HepG2 (cell line): ENCODE results near the gene ZMYND8. TPM values are rescaled to one million over a fixed set of nuclear protein-coding genes. Genes with fewer than 3 reads are reported as not detected.

ENCODE experiments used
- ATAC-seq: fragments of 200-7000 bp; cut with Tn5 transposase; 3 replicates; pipeline ENCODE4 v1.9.1; 2020; ENCODE audit warnings: mild to moderate bottlenecking, moderate library complexity
- BruUV-seq: library from RNA; stranded (reverse); fragments of 400-500 nt; replicated peaks from 2 replicates; lab custom pipeline; 2021; lab: Mats Ljungman, UMichigan
- CTCF ChIA-PET: fragments of 300-600 bp; formaldehyde crosslinking; extraction: SDS; loops from one replicate; lab custom pipeline; 2021; ENCODE audit warnings: low total read pairs, inconsistent platforms, low intra/inter-chr PET ratio; lab: Yijun Ruan, JAX
- POLR2A ChIA-PET: fragments of 350-600 bp; sonication (Branson Sonifier 250); formaldehyde crosslinking; loops from one replicate; lab custom pipeline; 2020; ENCODE audit warnings: antibody characterized with exemption, inconsistent platforms; lab: Yijun Ruan, JAX
- DNase-seq: peaks from one replicate; pipeline ENCODE4 v3.0.0-alpha.2; 2015; ENCODE audit warnings: low spot score
- FAIRE-seq: peaks from 3 replicates; lab custom pipeline; 2011; peaks lifted over from hg19 to GRCh38; lab: Jason Lieb, UNC
- H2AFZ ChIP-seq: one replicate; pipeline ENCODE4 v1.6.1; 2011; ENCODE audit warnings: low read length, inconsistent platforms
- H3K27ac ChIP-seq: fragments of 300-600 bp; 3 replicates; pipeline ENCODE4 v1.8.0; 2011; ENCODE audit warnings: mixed run types, mild to moderate bottlenecking, mixed read lengths, low read length, inconsistent platforms; ENCODE audit not compliant: insufficient read depth; ENCODE audit errors: extremely low read length
- H3K27me3 ChIP-seq, 2 experiments: fragments of 200-600 bp in 1 of 2; 2 replicates in 1 of 2; 3 replicates in 1 of 2; pipeline versions ENCODE4 v1.6.0 to v1.8.0; 2011; ENCODE audit warnings: low read length in 2 of 2, mild to moderate bottlenecking in 2 of 2, moderate library complexity in 2 of 2, inconsistent platforms in 1 of 2; ENCODE audit not compliant: insufficient read depth in 2 of 2, control insufficient read depth in 1 of 2
- H3K36me3 ChIP-seq, 2 experiments: fragments of 200-600 bp in 1 of 2; replicated peaks in 1 of 2; 2 replicates in 1 of 2; 3 replicates in 1 of 2; pipeline versions ENCODE4 v1.5.1 to v1.8.0; 2011; ENCODE audit warnings: low read length in 2 of 2, inconsistent platforms in 1 of 2; ENCODE audit not compliant: insufficient read depth in 2 of 2, control insufficient read depth in 1 of 2
- H3K4me1 ChIP-seq: 2 replicates; pipeline ENCODE4 v1.5.1; 2012; ENCODE audit warnings: low read length, inconsistent platforms; ENCODE audit not compliant: insufficient read depth
- H3K4me2 ChIP-seq: 2 replicates; pipeline ENCODE4 v1.6.0; 2011; ENCODE audit warnings: low read depth, low read length, inconsistent platforms
- H3K4me3 ChIP-seq, 3 experiments: fragments of 200-600 bp in 1 of 3; sonication (generic), shearing (Covaris generic) in 1 of 3; replicated peaks in 1 of 3; 2 replicates each; pipeline ENCODE4 v1.5.1; 2011 to 2016; ENCODE audit warnings: low read length in 3 of 3, inconsistent platforms in 2 of 3, low read depth in 2 of 3, mild to moderate bottlenecking in 2 of 3, control low read depth in 1 of 3, mixed read lengths in 1 of 3; ENCODE audit not compliant: insufficient read depth in 1 of 3
- H3K79me2 ChIP-seq: one replicate; pipeline ENCODE4 v1.6.1; 2011; ENCODE audit warnings: low read length, inconsistent platforms; ENCODE audit not compliant: insufficient read depth
- H3K9ac ChIP-seq: 2 replicates; pipeline ENCODE4 v1.6.0; 2011; ENCODE audit warnings: mild to moderate bottlenecking, low read depth, low read length, inconsistent platforms; ENCODE audit not compliant: insufficient read depth
- H3K9me3 ChIP-seq: 2 replicates; pipeline ENCODE4 v1.5.1; 2012; ENCODE audit warnings: mild to moderate bottlenecking, low read length
- H4K20me1 ChIP-seq: 2 replicates; pipeline ENCODE4 v1.6.0; 2011; ENCODE audit warnings: inconsistent platforms, mild to moderate bottlenecking, low read length, moderate library complexity; ENCODE audit not compliant: insufficient read depth
- DMAP1 ChIP-seq: IDR thresholded peaks from 2 replicates; pipeline ENCODE4 v1.6.1; 2016
- HCFC1 ChIP-seq: fragments of 150-350 bp; IDR thresholded peaks from 2 replicates; pipeline ENCODE4 v1.6.1; 2014; ENCODE audit warnings: low read depth, low read length
- NFKBIZ ChIP-seq: IDR thresholded peaks from 2 replicates; pipeline ENCODE4 v1.6.1; 2018; ENCODE audit warnings: missing genetic modification reagents, missing compliant biosample characterization
- PITX1 ChIP-seq: sonication (generic); formaldehyde crosslinking; IDR thresholded peaks from 2 replicates; pipeline ENCODE4 v1.5.1; 2020; ENCODE audit warnings: mild to moderate bottlenecking, missing genetic modification reagents
- POLR2G ChIP-seq: fragments of 200-400 bp; formaldehyde crosslinking; IDR thresholded peaks from 2 replicates; pipeline ENCODE4 v1.6.1; 2018; ENCODE audit warnings: mild to moderate bottlenecking, low read depth, low read length, moderate library complexity
- RBM22 ChIP-seq: fragments of 200-400 bp; formaldehyde crosslinking; optimal IDR thresholded peaks from 2 replicates; pipeline ENCODE3; 2017; ENCODE audit warnings: mild to moderate bottlenecking, low read length, moderate library complexity
- RCOR2 ChIP-seq: IDR thresholded peaks from 2 replicates; pipeline ENCODE4 v1.6.1; 2016; ENCODE audit warnings: missing biosample characterization, missing genetic modification reagents
- SKI ChIP-seq: fragments of 450-650 bp; IDR thresholded peaks from one replicate; pipeline ENCODE4 v1.6.1; 2018; ENCODE audit warnings: mild to moderate bottlenecking; ENCODE audit not compliant: partially characterized antibody
- ZNF292 ChIP-seq: sonication (generic); formaldehyde crosslinking; IDR thresholded peaks from 2 replicates; pipeline ENCODE4 v1.8.1; 2022; ENCODE audit warnings: mild to moderate bottlenecking, low read depth, missing genetic modification reagents, borderline replicate concordance
- ZNF446 ChIP-seq: sonication (generic); formaldehyde crosslinking; IDR thresholded peaks from 2 replicates; pipeline ENCODE4 v1.5.0; 2020; ENCODE audit warnings: mild to moderate bottlenecking, missing genetic modification reagents
- ZNF737 ChIP-seq: sonication (generic); formaldehyde crosslinking; IDR thresholded peaks from 2 replicates; pipeline ENCODE4 v1.5.0; 2020; ENCODE audit warnings: missing genetic modification reagents, mild to moderate bottlenecking, borderline replicate concordance
- ZNF816 ChIP-seq: sonication (generic); formaldehyde crosslinking; IDR thresholded peaks from 2 replicates; pipeline ENCODE4 v1.8.0; 2022; ENCODE audit warnings: missing genetic modification reagents, mild to moderate bottlenecking, borderline replicate concordance
- WGBS: methylation state at CpG from one replicate; pipeline ENCODE4 v1.1.6; 2017; ENCODE audit warnings: low lambda C conversion rate; 5-methylcytosine and 5-hydroxymethylcytosine counted together
- in situ Hi-C: cut with HindIII; loops from 2 replicates; pipeline ENCODE4 v1.10.0; 2017; ENCODE audit warnings: low pct_unique_long_range_greater_than_20kb; ENCODE audit not compliant: extremely low pct_ligation_motif_present
- intact Hi-C: fragments of 100-400 bp; cut with micrococcal nuclease; formaldehyde crosslinking; loops from one replicate; pipeline ENCODE4 v1.10.0; 2022; ENCODE audit not compliant: unreplicated experiment
- polyA plus RNA-seq, 8 experiments: library from polyadenylated mRNA; depleted of rRNA in 3 of 8; stranded (reverse) in 7 of 8; unstranded in 1 of 8; fragments of >200 nt; fragmentation: Illumina TruSeq in 4 of 8; extraction: Trizol in 4 of 8; gene quantifications; 2 replicates each; pipeline versions ENCODE4 v1.2.1 to v1.2.3, GENCODE V29; 2011 to 2016; ENCODE audit warnings: low read depth in 4 of 8, missing spikeins in 1 of 8, mixed read lengths in 1 of 8; ENCODE audit not compliant: insufficient read depth in 1 of 8
- total RNA-seq, 5 experiments: library from RNA; depleted of rRNA; stranded (reverse); fragments of >200 nt; fragmentation: Illumina TruSeq; extraction: Trizol; gene quantifications; 2 replicates each; pipeline ENCODE4 v1.2.3, GENCODE V29; 2016; ENCODE audit warnings: low read depth in 1 of 5
- TF ChIP-seq, protein P1 (sequence below): sonication (generic); formaldehyde crosslinking; IDR thresholded peaks from 2 replicates; pipeline ENCODE4 v1.8.1; 2023; ENCODE audit warnings: mild to moderate bottlenecking, missing genetic modification reagents, borderline replicate concordance
- TF ChIP-seq, protein P2 (sequence below): sonication (generic); formaldehyde crosslinking; IDR thresholded peaks from 2 replicates; pipeline ENCODE4 v1.4.0; 2020; ENCODE audit warnings: missing genetic modification reagents, mild to moderate bottlenecking, borderline replicate concordance
- TF ChIP-seq, protein P3 (sequence below): sonication (generic); formaldehyde crosslinking; IDR thresholded peaks from 2 replicates; pipeline ENCODE4 v1.5.0; 2020; ENCODE audit warnings: mild to moderate bottlenecking, missing genetic modification reagents

Gene ZMYND8
- total and polyA plus RNA-seq, 2 of the 13 experiments (the other 11 are each of a cell fraction or from before 2014, with no cell fraction given) = 53.9 to 84.7 TPM

DNA sequence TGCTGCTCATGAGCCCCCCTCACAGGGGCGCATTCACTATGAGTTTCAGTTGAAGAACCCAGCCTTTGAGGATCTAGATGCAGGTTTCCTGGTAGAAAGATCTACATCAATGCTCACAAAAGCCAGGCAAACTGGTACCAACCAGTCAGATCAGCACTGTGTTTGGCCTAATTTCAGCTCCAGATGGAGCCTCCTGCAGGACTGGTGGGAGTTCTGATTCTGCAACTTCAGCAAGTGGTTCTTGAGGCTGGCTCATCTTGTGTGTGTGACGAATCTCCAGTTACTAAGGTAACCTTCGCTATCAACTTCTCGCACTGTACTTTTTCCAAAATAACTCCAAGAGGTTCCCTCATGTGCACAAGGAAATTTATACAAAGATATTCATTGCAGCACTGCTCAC lies 118.8 kb downstream of the ZMYND8 start:
- ChIA-PET CTCF (no interaction called here), POLR2A (no interaction called here)
- Histone ChIP-seq H4K20me1 (peaks cover 62% of the 10 kb centered on the region), H2AFZ (no peak overlapping the region), H3K4me3 (no peak overlapping the region), H3K9ac (no peak overlapping the region), H3K27ac (no peak overlapping the region), H3K4me1 (peaks cover 55% of the 10 kb centered on the region), H3K36me3 (peaks cover 47 to 75% of the 10 kb centered on the region in 2 experiments), H3K4me2 (no peak overlapping the region), H3K27me3 (no peaks in the 10 kb centered on the region), H3K79me2 (peaks cover 4% of the 10 kb centered on the region), H3K9me3 (no peaks in the 10 kb centered on the region)
- ATAC-seq (no peak), DNase-seq (no peak), FAIRE-seq (no peak)
- in situ Hi-C loops (no loop called here), intact Hi-C loops (no loop called here)
- TF ChIP-seq POLR2G = peak; percentile 48; the same call in 1 of the 2 replicates
- TF ChIP-seq NFKBIZ = no peak
- peak; percentile 85 for TF ChIP-seq RBM22
- WGBS = over 99% methylated on average over 4 of the region's 4 CpGs
- BruUV-seq = no TSS peak

DNA sequence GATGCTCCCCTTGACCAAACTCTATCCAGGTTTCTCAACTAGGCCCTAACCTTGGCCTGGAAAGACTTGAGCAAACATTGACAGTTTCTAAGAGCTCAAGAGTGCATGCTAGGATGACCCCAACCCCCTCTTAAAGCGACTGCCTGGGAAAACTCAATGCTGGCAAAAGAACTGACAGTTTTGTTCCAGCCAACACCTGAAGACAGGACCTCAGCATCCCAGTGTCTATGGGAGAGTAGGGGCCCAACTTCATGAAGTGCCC lies 119.9 kb downstream of the ZMYND8 start:
- H3K4me1 ChIP-seq = peaks cover 60% of the 10 kb centered on the region
- CTCF ChIA-PET = no interaction called here
- H3K9me3 ChIP-seq = no peaks in the 10 kb centered on the region
- H4K20me1 ChIP-seq = peaks cover 65% of the 10 kb centered on the region
- FAIRE-seq (peak; percentile 62), ATAC-seq (no peak), DNase-seq (no peak)
- no peaks in the 10 kb centered on the region for H3K27me3 ChIP-seq
- H3K27ac ChIP-seq = peak overlapping the region; percentile 7
- H3K4me2 ChIP-seq = no peak overlapping the region
- H3K79me2 ChIP-seq = peaks cover 6% of the 10 kb centered on the region
- POLR2A ChIA-PET = interaction anchor here (0.6 to 1.3 kb wide), 3 partner anchors 120 to 182 kb away, joined by 3 to 5 read pairs (median 4); partner anchors contain the start of gene ZMYND8
- in situ Hi-C loops (no loop called here), intact Hi-C loops (no loop called here)
- no peak overlapping the region for H3K9ac ChIP-seq
- H3K4me3 ChIP-seq = no peak overlapping the region
- no TSS peak for BruUV-seq
- H2AFZ ChIP-seq = no peak overlapping the region
- WGBS = 53% methylated on average over 1 of the region's 1 CpG
- peaks cover 43 to 76% of the 10 kb centered on the region in 2 experiments for H3K36me3 ChIP-seq
- TF ChIP-seq PITX1 (CRISPR knock-in tag) = 0 out of 2 replicates have a peak, but pooled peaks have one; percentile 9
- TF ChIP-seq ZNF446 (CRISPR knock-in tag) = no peak
- no peak for TF ChIP-seq DMAP1
- TF ChIP-seq RCOR2 = no peak
- TF ChIP-seq SKI = no peak
- no peak for TF ChIP-seq HCFC1
- TF ChIP-seq, protein P1, sequence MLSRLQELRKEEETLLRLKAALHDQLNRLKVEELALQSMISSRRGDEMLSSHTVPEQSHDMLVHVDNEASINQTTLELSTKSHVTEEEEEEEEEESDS (CRISPR knock-in tag) = no peak
- 0 out of 2 replicates have a peak, but pooled peaks have one; percentile 22 for TF ChIP-seq ZNF292
- TF ChIP-seq POLR2G = peak; percentile 27; the same call in 1 of the 2 replicates
- TF ChIP-seq, protein P2, sequence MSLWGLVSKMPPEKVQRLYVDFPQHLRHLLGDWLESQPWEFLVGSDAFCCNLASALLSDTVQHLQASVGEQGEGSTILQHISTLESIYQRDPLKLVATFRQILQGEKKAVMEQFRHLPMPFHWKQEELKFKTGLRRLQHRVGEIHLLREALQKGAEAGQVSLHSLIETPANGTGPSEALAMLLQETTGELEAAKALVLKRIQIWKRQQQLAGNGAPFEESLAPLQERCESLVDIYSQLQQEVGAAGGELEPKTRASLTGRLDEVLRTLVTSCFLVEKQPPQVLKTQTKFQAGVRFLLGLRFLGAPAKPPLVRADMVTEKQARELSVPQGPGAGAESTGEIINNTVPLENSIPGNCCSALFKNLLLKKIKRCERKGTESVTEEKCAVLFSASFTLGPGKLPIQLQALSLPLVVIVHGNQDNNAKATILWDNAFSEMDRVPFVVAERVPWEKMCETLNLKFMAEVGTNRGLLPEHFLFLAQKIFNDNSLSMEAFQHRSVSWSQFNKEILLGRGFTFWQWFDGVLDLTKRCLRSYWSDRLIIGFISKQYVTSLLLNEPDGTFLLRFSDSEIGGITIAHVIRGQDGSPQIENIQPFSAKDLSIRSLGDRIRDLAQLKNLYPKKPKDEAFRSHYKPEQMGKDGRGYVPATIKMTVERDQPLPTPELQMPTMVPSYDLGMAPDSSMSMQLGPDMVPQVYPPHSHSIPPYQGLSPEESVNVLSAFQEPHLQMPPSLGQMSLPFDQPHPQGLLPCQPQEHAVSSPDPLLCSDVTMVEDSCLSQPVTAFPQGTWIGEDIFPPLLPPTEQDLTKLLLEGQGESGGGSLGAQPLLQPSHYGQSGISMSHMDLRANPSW (CRISPR knock-in tag) = no peak
- TF ChIP-seq ZNF737 (CRISPR knock-in tag) = no peak
- TF ChIP-seq ZNF816 = no peak
- TF ChIP-seq, protein P3, sequence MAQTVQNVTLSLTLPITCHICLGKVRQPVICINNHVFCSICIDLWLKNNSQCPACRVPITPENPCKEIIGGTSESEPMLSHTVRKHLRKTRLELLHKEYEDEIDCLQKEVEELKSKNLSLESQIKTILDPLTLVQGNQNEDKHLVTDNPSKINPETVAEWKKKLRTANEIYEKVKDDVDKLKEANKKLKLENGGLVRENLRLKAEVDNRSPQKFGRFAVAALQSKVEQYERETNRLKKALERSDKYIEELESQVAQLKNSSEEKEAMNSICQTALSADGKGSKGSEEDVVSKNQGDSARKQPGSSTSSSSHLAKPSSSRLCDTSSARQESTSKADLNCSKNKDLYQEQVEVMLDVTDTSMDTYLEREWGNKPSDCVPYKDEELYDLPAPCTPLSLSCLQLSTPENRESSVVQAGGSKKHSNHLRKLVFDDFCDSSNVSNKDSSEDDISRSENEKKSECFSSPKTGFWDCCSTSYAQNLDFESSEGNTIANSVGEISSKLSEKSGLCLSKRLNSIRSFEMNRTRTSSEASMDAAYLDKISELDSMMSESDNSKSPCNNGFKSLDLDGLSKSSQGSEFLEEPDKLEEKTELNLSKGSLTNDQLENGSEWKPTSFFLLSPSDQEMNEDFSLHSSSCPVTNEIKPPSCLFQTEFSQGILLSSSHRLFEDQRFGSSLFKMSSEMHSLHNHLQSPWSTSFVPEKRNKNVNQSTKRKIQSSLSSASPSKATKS (CRISPR knock-in tag) = no peak
